GM19043 (cell line): Measurements from ENCODE around the gene FBXW11.
"Not testable (repeated sequence)": the region's sequence is repeated elsewhere in the genome, so short reads cannot be mapped to it uniquely, and the experiment has no call there.

Experiments
- ATAC-seq: cut with Tn5 transposase; IDR thresholded peaks from one replicate; pipeline ENCODE4 v1.9.1; 2021; ENCODE audit warnings: low read depth; ENCODE audit not compliant: unreplicated experiment

FBXW11 gene

DNA sequence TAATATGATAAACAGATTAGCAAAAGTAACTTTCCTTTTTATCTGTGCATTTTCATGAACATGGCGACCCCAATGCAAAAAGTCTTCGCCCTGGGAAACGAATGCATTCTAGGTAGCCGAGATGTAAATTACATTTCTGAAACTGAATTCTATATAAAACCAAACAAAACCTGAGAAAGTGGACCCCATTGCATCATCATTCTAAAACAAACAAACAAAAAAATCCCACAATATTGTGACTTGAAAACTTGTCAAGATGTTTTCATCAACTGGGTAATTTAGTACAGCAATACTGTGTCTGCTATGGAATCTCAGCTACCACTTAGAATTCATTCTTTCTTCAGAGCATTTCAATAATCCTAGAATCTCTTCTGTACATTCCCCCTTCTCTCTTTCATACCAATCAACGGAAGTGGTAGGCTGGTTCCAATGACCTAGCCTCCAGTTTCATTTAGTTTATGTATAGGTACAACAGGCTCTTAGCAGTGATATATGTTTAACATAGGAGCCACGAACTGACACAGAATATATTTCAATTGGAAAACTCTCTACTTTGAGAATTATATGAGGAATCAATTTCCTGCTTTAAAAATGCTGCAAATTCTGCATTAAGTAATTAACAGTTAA lies 85.6 kb downstream of the FBXW11 start:
- ATAC-seq = no peak

DNA sequence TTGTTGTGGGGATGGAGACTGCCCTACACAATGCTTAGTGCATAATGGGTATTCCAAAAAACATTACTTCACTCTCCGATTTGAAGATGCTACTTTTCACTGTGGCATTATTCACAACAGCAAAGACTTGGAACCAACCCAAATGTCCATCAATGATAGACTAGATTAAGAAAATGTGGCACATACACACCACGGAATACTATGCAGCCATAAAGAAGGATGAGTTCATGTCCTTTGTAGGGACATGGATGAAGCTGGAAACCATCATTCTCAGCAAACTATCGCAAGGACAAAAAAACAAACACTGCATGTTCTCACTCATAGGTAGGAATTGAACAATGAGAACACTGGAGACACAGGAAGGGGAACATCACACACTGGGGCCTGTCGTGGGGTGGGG lies 90.7 kb downstream of the FBXW11 start:
- ATAC-seq = not testable (repeated sequence)

DNA sequence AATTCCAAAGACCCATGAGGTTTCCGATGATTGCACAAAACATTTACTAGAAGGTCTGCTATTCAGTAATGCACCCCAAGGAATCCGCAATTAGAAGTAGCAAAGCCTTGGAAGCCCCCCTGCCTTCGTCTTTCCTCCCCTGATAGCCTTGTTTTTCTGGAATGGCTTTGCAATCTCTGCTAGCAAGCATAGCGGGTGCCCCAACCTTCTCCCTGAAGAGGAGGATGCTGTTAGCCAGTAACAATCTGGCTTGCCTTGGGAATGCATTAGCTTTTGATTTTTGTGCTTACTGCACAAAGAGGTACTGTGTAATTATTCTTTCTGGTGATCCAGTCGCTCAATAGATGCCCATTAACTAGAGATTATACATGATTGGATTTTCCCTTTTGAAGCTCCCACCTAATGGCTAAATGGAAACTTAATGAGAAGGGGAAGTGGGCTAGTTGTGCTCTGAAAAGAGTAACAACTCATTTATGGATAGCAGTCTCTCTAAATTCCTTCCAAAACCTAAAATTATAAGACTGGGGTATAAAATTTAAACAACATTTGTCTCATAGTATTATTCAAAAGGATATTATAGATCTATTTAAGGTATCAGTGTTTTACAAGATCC lies 91.6 kb downstream of the FBXW11 start:
- no peak for ATAC-seq

GRCh38 chr5:171913987-171914273 lies 92.5 kb downstream of the FBXW11 start:
- no peak for ATAC-seq

- ATAC-seq = no peak
These were observed 95.3 kb downstream of the FBXW11 start for GRCh38 chr5:171911152-171911551.

GRCh38 chr5:171908638-171909037 lies 97.8 kb downstream of the FBXW11 start:
- no peak for ATAC-seq

DNA sequence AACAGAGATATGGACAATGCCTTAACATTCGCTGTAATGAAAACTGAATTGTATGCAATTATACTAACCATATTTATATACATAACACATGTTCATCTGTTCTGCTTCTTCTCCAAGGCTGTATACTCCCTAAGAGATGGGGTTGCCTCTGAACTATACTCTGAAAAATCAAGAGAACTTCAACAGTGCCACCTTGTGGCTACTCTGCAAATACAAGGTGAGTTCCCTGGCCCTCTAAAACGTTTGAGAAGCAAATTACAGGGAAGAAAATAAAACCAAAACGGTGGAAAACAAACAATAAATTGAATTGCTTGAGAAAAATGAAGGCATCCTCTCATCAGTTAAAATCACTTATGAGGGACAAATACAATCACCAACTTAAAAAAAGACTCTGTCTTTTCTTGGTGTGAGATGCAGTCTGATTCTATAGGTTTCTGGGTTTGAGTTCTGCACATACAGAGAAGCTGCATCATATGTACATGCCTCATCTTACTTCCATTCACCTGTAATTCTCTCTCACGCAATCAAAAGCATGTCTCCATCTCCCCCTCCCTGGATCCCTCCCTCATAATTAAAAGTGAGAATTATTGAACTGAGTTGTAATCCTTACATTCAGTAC lies 98.6 kb downstream of the FBXW11 start:
- peak; percentile 62 for ATAC-seq

- peak; percentile 39 for ATAC-seq
These were observed 99.5 kb downstream of the FBXW11 start for GRCh38 chr5:171906703-171907590.

DNA sequence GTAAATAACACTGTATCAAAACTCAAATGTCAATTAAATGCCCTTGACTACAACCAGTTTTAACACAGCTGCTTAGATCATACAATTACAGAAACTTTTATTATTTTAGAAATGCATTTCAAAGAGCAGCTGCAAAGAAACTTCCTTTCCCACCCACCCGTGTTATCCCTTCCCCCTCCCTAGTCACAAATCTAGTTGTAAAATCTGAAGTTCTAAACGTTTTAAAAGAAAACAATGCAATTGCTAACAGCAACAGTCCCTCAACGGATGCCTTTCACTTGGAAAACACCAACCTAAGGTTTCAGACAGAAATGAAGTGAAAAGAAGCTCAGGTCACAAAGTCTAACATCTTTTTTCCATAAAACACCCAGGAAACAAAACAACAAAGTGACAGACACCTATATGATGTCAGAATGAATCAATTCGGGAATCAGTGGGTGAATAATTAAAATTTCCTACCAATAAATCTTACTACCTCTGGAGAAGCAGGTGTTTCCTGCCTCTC lies 100.3 kb downstream of the FBXW11 start:
- ATAC-seq = no peak

DNA sequence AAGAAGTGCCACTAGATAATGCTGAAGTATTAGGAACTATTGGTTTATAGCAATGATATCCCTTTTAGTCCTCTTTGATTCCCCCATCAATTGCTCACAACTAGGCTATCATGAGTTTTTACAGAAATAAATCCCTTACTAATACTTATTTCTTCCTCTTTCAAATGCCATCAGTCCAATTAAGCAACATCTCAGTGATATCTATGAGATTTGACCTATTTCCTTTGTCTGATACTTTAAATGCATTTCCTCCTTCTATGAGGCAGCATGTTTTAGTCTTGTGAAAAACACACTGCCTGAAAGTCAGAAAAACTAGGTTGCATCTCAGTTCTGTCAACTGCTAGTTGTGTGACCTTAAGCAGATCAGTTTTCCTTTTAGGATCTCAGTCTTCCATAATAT lies 101.6 kb downstream of the FBXW11 start:
- ATAC-seq = no peak

- no peak for ATAC-seq
These were observed 104.7 kb downstream of the FBXW11 start for GRCh38 chr5:171901764-171902163.

- no peak for ATAC-seq
These were observed 106.6 kb downstream of the FBXW11 start for GRCh38 chr5:171899792-171900191.

DNA sequence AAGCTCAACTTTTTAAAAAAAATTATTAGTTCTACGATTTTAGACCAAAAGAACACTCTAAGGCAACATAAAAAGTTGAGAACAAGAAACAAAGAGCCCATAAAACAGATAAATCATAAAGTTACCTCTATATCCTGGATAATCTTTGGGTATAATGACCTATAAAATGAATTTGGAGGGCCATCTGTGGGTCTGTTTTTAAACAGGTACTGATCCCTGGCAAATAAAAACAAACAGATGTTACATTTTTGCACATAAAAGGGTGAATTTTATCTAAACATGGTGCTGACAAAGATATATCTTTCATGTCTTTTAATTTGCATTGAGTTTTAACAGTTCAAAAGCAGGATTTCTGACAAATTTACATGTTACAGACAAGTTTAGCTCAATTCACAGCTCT lies 107.6 kb downstream of the FBXW11 start:
- no peak for ATAC-seq

- no peak for ATAC-seq
These were observed 108.1 kb downstream of the FBXW11 start for GRCh38 chr5:171898386-171898785.

GRCh38 chr5:171897231-171897630 lies 109.2 kb downstream of the FBXW11 start:
- no peak for ATAC-seq

- no peak for ATAC-seq
These were observed 111.4 kb downstream of the FBXW11 start for GRCh38 chr5:171895081-171895480.

- no peak for ATAC-seq
These were observed 113.0 kb downstream of the FBXW11 start for GRCh38 chr5:171893290-171893886.

DNA sequence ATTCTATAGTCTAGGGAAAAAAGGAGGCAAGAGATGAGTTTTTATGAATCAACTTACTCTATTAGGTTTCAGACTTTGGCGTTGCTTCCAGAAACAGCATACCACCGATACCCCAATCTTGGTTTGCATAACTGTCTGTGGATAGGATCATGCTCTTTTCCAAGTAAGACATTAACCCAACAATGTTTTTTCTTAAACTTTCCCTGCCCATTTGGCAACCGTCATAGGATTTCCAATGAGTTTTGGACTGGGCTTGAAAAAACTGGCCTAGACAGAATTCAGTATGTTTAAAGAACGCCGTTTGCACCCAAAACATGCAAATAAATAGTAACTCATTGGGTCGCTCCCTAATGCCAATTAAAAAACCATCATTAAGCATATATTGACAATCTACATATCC lies 114.8 kb downstream of the FBXW11 start:
- ATAC-seq = no peak

GRCh38 chr5:171891150-171891549 lies 115.3 kb downstream of the FBXW11 start:
- ATAC-seq = no peak

DNA sequence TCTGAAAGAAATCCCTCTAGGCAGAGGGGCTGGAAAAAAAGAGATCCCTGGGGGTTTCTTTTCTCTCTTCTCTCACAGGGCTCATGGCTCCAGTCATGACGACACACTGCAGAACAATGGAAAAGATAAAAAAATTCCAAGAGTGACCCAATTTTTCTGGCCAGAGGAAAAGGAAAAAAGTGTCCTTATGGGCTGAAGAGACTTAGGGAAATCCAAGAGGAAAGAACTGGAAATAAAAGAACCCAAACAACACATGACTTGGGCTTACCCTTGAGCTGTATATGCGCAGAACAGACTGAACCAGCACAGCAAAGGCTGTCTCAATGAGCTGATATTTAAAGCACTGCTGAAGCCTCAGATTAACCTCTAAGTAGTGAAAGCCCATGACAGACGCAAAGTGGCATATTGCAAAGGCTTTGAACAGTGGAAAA lies 118.4 kb downstream of the FBXW11 start:
- ATAC-seq = no peak

DNA sequence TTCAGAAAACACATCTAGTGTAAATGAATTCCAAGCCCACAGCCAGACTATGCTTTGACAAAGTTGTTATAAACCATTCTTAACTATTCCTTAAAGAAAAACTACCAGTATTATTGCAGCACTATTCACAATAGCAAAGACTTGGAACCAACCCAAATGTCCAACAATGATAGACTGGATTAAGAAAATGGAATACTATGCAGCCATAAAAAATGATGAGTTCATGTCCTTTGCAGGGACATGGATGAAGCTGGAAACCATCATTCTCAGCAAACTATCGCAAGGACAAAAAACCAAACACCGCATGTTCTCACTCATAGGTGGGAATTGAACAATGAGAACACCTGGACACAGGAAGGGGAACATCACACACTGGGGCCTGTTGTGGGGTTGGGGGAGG lies 120.4 kb downstream of the FBXW11 start:
- not testable (repeated sequence) for ATAC-seq
